BJ (cell line): ENCODE data around the gene RGS17. TPM values are rescaled to one million over a fixed set of nuclear protein-coding genes. Genes with fewer than 3 reads are reported as not detected.

ENCODE experiments used
- CTCF ChIA-PET: fragments of 350-600 bp; formaldehyde crosslinking; extraction: SDS; loops from one replicate; lab custom pipeline; 2021; ENCODE audit warnings: antibody characterized with exemption, inconsistent platforms; lab: Yijun Ruan, JAX
- POLR2A ChIA-PET: fragments of 300-600 bp; sonication (Branson Sonifier 250); formaldehyde crosslinking; extraction: SDS; loops from one replicate; lab custom pipeline; 2021; ENCODE audit warnings: antibody characterized with exemption; lab: Charles Lee
- DNase-seq: peaks from one replicate; pipeline ENCODE4 v3.0.0-alpha.2; 2011; ENCODE audit warnings: low read depth
- H3K27me3 ChIP-seq: 2 replicates; pipeline ENCODE4 v1.6.0; 2011; ENCODE audit warnings: low read length; ENCODE audit not compliant: control insufficient read depth, insufficient read depth
- H3K36me3 ChIP-seq: 2 replicates; pipeline ENCODE4 v1.5.1; 2011; ENCODE audit warnings: low read length; ENCODE audit not compliant: control insufficient read depth, insufficient read depth
- H3K4me3 ChIP-seq: 2 replicates; pipeline ENCODE4 v1.5.1; 2011; ENCODE audit warnings: low read depth, mild to moderate bottlenecking, control low read depth, low read length
- polyA plus RNA-seq: library from polyadenylated mRNA; depleted of rRNA; stranded (reverse); fragments of >200 nt; gene quantifications from 2 replicates; pipeline ENCODE4 v1.2.3, GENCODE V29; 2011
- TF ChIP-seq, protein P1 (sequence below): IDR thresholded peaks from 2 replicates; pipeline ENCODE4 v1.5.1; 2011; ENCODE audit warnings: low read depth, mild to moderate bottlenecking, control low read depth, inconsistent platforms, low read length, moderate library complexity; ENCODE audit not compliant: insufficient read depth

The RGS17 gene
- polyA plus RNA-seq, 1 experiment: 0.09 TPM

DNA sequence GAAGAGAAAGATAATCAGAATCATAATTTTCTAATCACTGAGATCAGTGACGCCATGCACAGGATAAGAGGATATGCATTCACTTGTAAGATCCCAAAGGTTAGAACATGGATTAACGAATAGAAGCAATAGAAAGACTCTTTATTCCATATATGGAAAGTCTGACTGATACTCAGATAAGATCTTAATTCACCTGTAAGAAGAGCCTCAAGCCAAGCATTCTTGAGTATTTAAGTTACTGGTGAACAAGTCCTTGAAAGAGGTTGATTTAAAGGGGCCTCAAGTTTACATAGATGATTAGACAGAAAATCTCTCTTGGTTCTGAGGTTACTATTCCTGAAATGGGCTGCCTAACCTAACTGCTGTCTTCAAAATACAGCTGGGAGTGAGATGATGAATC lies 74.8 kb downstream of the RGS17 start:
- Histone ChIP-seq H3K27me3 (no peaks in the 10 kb centered on the region), H3K36me3 (no peaks in the 10 kb centered on the region), H3K4me3 (no peak overlapping the region)
- no peak for DNase-seq
- ChIA-PET POLR2A (no interaction called here), CTCF (no interaction called here)
- TF ChIP-seq, protein P1, sequence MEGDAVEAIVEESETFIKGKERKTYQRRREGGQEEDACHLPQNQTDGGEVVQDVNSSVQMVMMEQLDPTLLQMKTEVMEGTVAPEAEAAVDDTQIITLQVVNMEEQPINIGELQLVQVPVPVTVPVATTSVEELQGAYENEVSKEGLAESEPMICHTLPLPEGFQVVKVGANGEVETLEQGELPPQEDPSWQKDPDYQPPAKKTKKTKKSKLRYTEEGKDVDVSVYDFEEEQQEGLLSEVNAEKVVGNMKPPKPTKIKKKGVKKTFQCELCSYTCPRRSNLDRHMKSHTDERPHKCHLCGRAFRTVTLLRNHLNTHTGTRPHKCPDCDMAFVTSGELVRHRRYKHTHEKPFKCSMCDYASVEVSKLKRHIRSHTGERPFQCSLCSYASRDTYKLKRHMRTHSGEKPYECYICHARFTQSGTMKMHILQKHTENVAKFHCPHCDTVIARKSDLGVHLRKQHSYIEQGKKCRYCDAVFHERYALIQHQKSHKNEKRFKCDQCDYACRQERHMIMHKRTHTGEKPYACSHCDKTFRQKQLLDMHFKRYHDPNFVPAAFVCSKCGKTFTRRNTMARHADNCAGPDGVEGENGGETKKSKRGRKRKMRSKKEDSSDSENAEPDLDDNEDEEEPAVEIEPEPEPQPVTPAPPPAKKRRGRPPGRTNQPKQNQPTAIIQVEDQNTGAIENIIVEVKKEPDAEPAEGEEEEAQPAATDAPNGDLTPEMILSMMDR: no peak

DNA sequence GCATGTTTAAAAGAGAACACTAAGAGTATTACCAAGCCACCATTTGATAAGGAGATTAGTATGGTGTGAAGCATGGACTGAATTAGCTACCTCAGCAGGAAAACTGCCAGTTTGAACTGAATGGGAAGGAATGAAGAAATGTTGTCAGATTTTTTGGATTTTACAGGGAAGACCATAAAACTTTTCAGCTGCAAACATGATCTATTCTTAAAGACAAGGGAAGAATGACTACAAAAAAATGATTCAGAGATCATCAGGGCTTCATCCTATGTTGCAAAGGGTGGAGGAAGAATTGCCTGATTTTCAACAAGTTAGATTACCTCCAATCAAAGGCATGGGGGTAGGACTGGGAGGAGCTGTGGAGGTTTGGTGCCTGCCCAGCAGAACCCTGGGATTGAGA lies 79.3 kb downstream of the RGS17 start:
- DNase-seq: no peak
- Histone ChIP-seq H3K4me3 (no peak overlapping the region), H3K27me3 (no peaks in the 10 kb centered on the region), H3K36me3 (no peaks in the 10 kb centered on the region)
- POLR2A ChIA-PET: no interaction called here
- TF ChIP-seq, protein P1: no peak
- CTCF ChIA-PET: interaction anchor here (0.8 kb wide), 1 partner anchor 10 kb away, joined by 3 read pairs; no protein-coding TSS in a partner anchor

DNA sequence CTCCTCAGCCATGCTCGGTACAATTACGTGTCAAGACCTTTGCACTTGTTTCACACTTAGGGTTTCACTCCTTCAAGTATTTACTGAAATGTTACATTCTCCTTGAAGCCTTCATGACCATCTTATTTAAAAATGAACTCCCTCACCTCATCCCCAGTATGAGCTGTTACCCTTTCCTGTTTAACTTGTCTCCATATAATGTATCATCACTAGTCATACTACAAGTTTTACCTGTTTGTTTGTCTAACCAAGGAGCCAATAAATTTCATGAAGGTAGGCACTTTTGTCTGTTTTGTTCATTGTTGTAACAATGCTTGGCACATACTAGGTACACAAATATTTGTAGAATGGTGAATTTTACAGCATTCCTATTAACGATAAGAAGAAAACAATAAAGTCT lies 82.5 kb downstream of the RGS17 start:
- ChIA-PET CTCF (no interaction called here), POLR2A (no interaction called here)
- Histone ChIP-seq H3K27me3 (no peaks in the 10 kb centered on the region), H3K36me3 (no peaks in the 10 kb centered on the region), H3K4me3 (no peak overlapping the region)
- TF ChIP-seq, protein P1: no peak
- no peak for DNase-seq

DNA sequence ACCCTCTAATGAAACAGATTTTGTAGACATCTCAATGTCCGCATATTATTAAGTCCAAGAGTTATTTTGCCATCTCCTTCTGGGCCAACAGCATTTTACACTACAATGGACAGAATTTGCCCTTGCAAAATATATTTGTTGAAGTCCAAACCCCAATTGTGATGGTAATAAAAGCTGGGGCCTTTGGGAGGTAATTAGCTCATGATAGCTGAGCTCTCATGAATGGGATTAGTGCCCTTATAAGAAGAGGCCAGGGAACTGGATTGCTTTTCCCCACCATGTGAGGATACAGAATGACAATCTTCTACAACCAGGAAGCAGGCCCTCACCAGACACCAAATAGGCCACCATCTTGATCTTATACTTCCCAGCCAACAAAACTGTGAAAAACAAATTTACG lies 83.7 kb downstream of the RGS17 start:
- CTCF ChIA-PET: no interaction called here
- TF ChIP-seq, protein P1: no peak
- H3K4me3 ChIP-seq: no peak overlapping the region

DNA sequence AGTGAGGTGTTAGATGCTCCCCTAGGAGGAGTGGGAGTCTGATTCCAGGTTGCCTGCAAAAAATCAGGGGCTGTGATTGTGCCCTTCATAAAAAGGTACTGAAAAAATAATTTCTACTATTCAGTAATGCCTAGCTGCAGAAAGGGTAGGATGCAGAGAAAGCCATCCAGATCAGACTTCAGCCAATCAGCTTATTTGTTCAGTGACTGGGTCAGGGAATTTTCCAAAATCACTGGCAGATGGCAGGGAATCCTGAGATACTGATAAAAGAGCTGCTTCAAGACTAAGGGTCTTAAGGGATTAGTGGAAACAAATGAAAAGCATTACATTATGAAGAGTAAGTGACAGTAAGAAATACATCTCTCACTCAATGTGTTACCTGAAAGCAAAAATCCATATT lies 85.8 kb downstream of the RGS17 start:
- CTCF ChIA-PET: interaction anchor here (0.8 kb wide), 1 partner anchor 98 kb away, joined by 3 read pairs; no protein-coding TSS in a partner anchor
- POLR2A ChIA-PET: no interaction called here
- Histone ChIP-seq H3K36me3 (no peaks in the 10 kb centered on the region), H3K4me3 (no peak overlapping the region), H3K27me3 (no peaks in the 10 kb centered on the region)
- DNase-seq: no peak
- TF ChIP-seq, protein P1: no peak

More for the DNA sequence above, 83.7 kb downstream of the RGS17 start:
- no peak for DNase-seq
- no peaks in the 10 kb centered on the region for H3K27me3 ChIP-seq
- no peaks in the 10 kb centered on the region for H3K36me3 ChIP-seq
- POLR2A ChIA-PET: no interaction called here
